Measurements from ENCODE around the gene GDF7. TPM values are rescaled to one million over a fixed set of nuclear protein-coding genes. Genes with fewer than 3 reads are reported as not detected.
A peak's percentile ranks its signal among the peaks of the same experiment; 100 is the strongest.

The GDF7 gene
- polyA plus RNA-seq, 1 donor (not counting 4 experiments of a cell fraction or from before 2014, with no cell fraction given) = not detected

GRCh38 chr2:20675701-20676352 is 8.9 kb downstream of the GDF7 start:
- DNase-seq (ENCODE audit: low read depth, low spot score) = no peak
- dilution Hi-C loops (cut with MboI; ENCODE audit: extremely low pct_ligation_motif_present, low sequenced_read_pairs) = no loop called here

GRCh38 chr2:20676353-20677215 is 9.6 kb downstream of the GDF7 start:
- Histone ChIP-seq H2AFZ (ENCODE audit: control insufficient read depth, low read length) (no peak overlapping the region), H3K9me1 (ENCODE audit: control insufficient read depth, extremely low read depth, insufficient read depth, low read length) (no peaks in the 10 kb centered on the region), H3K4me2 (ENCODE audit: control insufficient read depth, extremely low read depth, insufficient read depth, low read depth, low read length) (no peak overlapping the region), H4K20me1 (ENCODE audit: control insufficient read depth, extremely low read depth, insufficient read depth, low read length) (no peaks in the 10 kb centered on the region), H3K36me3 (ENCODE audit: control insufficient read depth in 2 of 2, extremely low read depth in 1 of 2, insufficient read depth in 2 of 2, low read length in 2 of 2) (no peaks in the 10 kb centered on the region), H3K27ac (ENCODE audit: control insufficient read depth, insufficient read depth, low read length) (no peak overlapping the region), H3K79me2 (ENCODE audit: control insufficient read depth, insufficient read depth, low read length) (no peaks in the 10 kb centered on the region), H3K27me3 (ENCODE audit: control insufficient read depth, extremely low read depth, insufficient read depth, low read length) (peaks cover 25% of the 10 kb centered on the region), H3K9me3 (ENCODE audit: control insufficient read depth, low read depth, low read length) (no peaks in the 10 kb centered on the region), H3K4me3 (ENCODE audit: control insufficient read depth in 2 of 3, extremely low read depth in 1 of 3, insufficient read depth in 2 of 3, low read depth in 1 of 3, low read length in 3 of 3) (no peak overlapping the region), H3K4me1 (ENCODE audit: control insufficient read depth, extremely low read depth, insufficient read depth, low read length) (no peaks in the 10 kb centered on the region), H3K9ac (ENCODE audit: control insufficient read depth, extremely low read depth, insufficient read depth, low read length) (no peak overlapping the region)
- DNase-seq (ENCODE audit: low read depth, low spot score) (no peak), FAIRE-seq (no peak)
- dilution Hi-C loops (cut with MboI; ENCODE audit: extremely low pct_ligation_motif_present, low sequenced_read_pairs) = no loop called here
- no peak for TF ChIP-seq EZH2 (IDR thresholded peaks at IDR 0.05; ENCODE audit: low read length)
- TF ChIP-seq, protein P1, sequence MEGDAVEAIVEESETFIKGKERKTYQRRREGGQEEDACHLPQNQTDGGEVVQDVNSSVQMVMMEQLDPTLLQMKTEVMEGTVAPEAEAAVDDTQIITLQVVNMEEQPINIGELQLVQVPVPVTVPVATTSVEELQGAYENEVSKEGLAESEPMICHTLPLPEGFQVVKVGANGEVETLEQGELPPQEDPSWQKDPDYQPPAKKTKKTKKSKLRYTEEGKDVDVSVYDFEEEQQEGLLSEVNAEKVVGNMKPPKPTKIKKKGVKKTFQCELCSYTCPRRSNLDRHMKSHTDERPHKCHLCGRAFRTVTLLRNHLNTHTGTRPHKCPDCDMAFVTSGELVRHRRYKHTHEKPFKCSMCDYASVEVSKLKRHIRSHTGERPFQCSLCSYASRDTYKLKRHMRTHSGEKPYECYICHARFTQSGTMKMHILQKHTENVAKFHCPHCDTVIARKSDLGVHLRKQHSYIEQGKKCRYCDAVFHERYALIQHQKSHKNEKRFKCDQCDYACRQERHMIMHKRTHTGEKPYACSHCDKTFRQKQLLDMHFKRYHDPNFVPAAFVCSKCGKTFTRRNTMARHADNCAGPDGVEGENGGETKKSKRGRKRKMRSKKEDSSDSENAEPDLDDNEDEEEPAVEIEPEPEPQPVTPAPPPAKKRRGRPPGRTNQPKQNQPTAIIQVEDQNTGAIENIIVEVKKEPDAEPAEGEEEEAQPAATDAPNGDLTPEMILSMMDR (optimal IDR thresholded peaks at IDR 0.05 in 1 of 3, IDR thresholded peaks at IDR 0.05 in 1 of 3, conservative IDR thresholded peaks at IDR 0.05 in 1 of 3; ENCODE audit: extremely low read depth in 1 of 3, insufficient read depth in 2 of 3, low read length in 3 of 3) = no peak

More at GRCh38 chr2:20675701-20676352, 8.9 kb downstream of the GDF7 start:
- H4K20me1 ChIP-seq (ENCODE audit: control insufficient read depth, extremely low read depth, insufficient read depth, low read length) = no peaks in the 10 kb centered on the region
- no peak overlapping the region for H2AFZ ChIP-seq (ENCODE audit: control insufficient read depth, low read length)
- no peaks in the 10 kb centered on the region for H3K79me2 ChIP-seq (ENCODE audit: control insufficient read depth, insufficient read depth, low read length)
- H3K36me3 ChIP-seq (ENCODE audit: control insufficient read depth in 2 of 2, extremely low read depth in 1 of 2, insufficient read depth in 2 of 2, low read length in 2 of 2) = no peaks in the 10 kb centered on the region
- no peak overlapping the region for H3K4me3 ChIP-seq (ENCODE audit: control insufficient read depth in 2 of 3, extremely low read depth in 1 of 3, insufficient read depth in 2 of 3, low read depth in 1 of 3, low read length in 3 of 3)
- H3K4me2 ChIP-seq (ENCODE audit: control insufficient read depth, extremely low read depth, insufficient read depth, low read depth, low read length) = no peak overlapping the region
- H3K27me3 ChIP-seq (ENCODE audit: control insufficient read depth, extremely low read depth, insufficient read depth, low read length) = peaks cover 33% of the 10 kb centered on the region
- no peaks in the 10 kb centered on the region for H3K4me1 ChIP-seq (ENCODE audit: control insufficient read depth, extremely low read depth, insufficient read depth, low read length)
- H3K9ac ChIP-seq (ENCODE audit: control insufficient read depth, extremely low read depth, insufficient read depth, low read length) = no peak overlapping the region
- TF ChIP-seq EZH2 (IDR thresholded peaks at IDR 0.05; ENCODE audit: low read length) = no peak
- TF ChIP-seq, protein P1 (optimal IDR thresholded peaks at IDR 0.05 in 1 of 3, IDR thresholded peaks at IDR 0.05 in 1 of 3, conservative IDR thresholded peaks at IDR 0.05 in 1 of 3; ENCODE audit: extremely low read depth in 1 of 3, insufficient read depth in 2 of 3, low read length in 3 of 3) = peak in 1 of 3 experiments; percentile 13
- FAIRE-seq = no peak
- H3K9me3 ChIP-seq (ENCODE audit: control insufficient read depth, low read depth, low read length) = no peaks in the 10 kb centered on the region
- no peaks in the 10 kb centered on the region for H3K9me1 ChIP-seq (ENCODE audit: control insufficient read depth, extremely low read depth, insufficient read depth, low read length)
- no peak overlapping the region for H3K27ac ChIP-seq (ENCODE audit: control insufficient read depth, insufficient read depth, low read length)
